HepG2 (cell line): Measurements from ENCODE around the gene ARHGAP20.

Experiments
- ELF1 ChIP-seq: sonication (generic); formaldehyde crosslinking; IDR thresholded peaks from 2 replicates; pipeline ENCODE4 v1.4.0; 2020; ENCODE audit warnings: missing genetic modification reagents
- MEF2D ChIP-seq: sonication (generic); formaldehyde crosslinking; IDR thresholded peaks from 2 replicates; pipeline ENCODE4 v1.5.1; 2020; ENCODE audit warnings: mild to moderate bottlenecking, missing genetic modification reagents
- PCBP1 ChIP-seq: fragments of 200-400 bp; formaldehyde crosslinking; IDR thresholded peaks from 2 replicates; pipeline ENCODE4 v1.6.1; 2017; ENCODE audit warnings: mild to moderate bottlenecking, low read depth, low read length, borderline replicate concordance
- ZC3H4 ChIP-seq: sonication (generic); formaldehyde crosslinking; IDR thresholded peaks from 2 replicates; pipeline ENCODE4 v1.4.0; 2020; ENCODE audit warnings: missing genetic modification reagents, borderline replicate concordance
- ZSCAN20 ChIP-seq: sonication (generic); formaldehyde crosslinking; IDR thresholded peaks from 2 replicates; pipeline ENCODE4 v1.4.0; 2020; ENCODE audit warnings: missing genetic modification reagents, mild to moderate bottlenecking, borderline replicate concordance
- TF ChIP-seq, protein P1 (sequence below): sonication (generic); formaldehyde crosslinking; IDR thresholded peaks from 2 replicates; pipeline ENCODE4 v1.9.0; 2021; ENCODE audit warnings: missing genetic modification reagents, borderline replicate concordance
- TF ChIP-seq, protein P2 (sequence below): sonication (generic); formaldehyde crosslinking; IDR thresholded peaks from 2 replicates; pipeline ENCODE4 v1.5.0; 2020; ENCODE audit warnings: mild to moderate bottlenecking, missing genetic modification reagents
- TF ChIP-seq, protein P3 (sequence below): sonication (generic); formaldehyde crosslinking; IDR thresholded peaks from 2 replicates; pipeline ENCODE4 v1.5.0; 2020; ENCODE audit warnings: mild to moderate bottlenecking, missing genetic modification reagents, moderate library complexity

- no peak for TF ChIP-seq MEF2D (CRISPR knock-in tag)
- TF ChIP-seq, protein P1, sequence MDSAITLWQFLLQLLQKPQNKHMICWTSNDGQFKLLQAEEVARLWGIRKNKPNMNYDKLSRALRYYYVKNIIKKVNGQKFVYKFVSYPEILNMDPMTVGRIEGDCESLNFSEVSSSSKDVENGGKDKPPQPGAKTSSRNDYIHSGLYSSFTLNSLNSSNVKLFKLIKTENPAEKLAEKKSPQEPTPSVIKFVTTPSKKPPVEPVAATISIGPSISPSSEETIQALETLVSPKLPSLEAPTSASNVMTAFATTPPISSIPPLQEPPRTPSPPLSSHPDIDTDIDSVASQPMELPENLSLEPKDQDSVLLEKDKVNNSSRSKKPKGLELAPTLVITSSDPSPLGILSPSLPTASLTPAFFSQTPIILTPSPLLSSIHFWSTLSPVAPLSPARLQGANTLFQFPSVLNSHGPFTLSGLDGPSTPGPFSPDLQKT (CRISPR knock-in tag), result no peak
- TF ChIP-seq, protein P2, sequence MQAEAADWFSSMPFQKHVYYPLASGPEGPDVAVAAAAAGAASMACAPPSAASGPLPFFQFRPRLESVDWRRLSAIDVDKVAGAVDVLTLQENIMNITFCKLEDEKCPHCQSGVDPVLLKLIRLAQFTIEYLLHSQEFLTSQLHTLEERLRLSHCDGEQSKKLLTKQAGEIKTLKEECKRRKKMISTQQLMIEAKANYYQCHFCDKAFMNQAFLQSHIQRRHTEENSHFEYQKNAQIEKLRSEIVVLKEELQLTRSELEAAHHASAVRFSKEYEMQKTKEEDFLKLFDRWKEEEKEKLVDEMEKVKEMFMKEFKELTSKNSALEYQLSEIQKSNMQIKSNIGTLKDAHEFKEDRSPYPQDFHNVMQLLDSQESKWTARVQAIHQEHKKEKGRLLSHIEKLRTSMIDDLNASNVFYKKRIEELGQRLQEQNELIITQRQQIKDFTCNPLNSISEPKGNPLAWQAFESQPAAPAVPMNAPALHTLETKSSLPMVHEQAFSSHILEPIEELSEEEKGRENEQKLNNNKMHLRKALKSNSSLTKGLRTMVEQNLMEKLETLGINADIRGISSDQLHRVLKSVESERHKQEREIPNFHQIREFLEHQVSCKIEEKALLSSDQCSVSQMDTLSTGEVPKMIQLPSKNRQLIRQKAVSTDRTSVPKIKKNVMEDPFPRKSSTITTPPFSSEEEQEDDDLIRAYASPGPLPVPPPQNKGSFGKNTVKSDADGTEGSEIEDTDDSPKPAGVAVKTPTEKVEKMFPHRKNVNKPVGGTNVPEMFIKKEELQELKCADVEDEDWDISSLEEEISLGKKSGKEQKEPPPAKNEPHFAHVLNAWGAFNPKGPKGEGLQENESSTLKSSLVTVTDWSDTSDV (CRISPR knock-in tag), result no peak
- no peak for TF ChIP-seq ELF1 (CRISPR knock-in tag)
- TF ChIP-seq, protein P3, sequence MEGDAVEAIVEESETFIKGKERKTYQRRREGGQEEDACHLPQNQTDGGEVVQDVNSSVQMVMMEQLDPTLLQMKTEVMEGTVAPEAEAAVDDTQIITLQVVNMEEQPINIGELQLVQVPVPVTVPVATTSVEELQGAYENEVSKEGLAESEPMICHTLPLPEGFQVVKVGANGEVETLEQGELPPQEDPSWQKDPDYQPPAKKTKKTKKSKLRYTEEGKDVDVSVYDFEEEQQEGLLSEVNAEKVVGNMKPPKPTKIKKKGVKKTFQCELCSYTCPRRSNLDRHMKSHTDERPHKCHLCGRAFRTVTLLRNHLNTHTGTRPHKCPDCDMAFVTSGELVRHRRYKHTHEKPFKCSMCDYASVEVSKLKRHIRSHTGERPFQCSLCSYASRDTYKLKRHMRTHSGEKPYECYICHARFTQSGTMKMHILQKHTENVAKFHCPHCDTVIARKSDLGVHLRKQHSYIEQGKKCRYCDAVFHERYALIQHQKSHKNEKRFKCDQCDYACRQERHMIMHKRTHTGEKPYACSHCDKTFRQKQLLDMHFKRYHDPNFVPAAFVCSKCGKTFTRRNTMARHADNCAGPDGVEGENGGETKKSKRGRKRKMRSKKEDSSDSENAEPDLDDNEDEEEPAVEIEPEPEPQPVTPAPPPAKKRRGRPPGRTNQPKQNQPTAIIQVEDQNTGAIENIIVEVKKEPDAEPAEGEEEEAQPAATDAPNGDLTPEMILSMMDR (CRISPR knock-in tag), result no peak
- TF ChIP-seq ZSCAN20, result no peak
- no peak for TF ChIP-seq ZC3H4
- no peak for TF ChIP-seq PCBP1
Measured at GRCh38 chr11:110565357-110566336, 146.6 kb downstream of the ARHGAP20 start.
